CD4-positive, alpha-beta memory T cell (primary cell): Measurements from ENCODE around the gene ATP9A. TPM values are rescaled to one million over a fixed set of nuclear protein-coding genes. Genes with fewer than 3 reads are reported as not detected.

Experiments used
- CTCF ChIA-PET: fragments of 350-600 bp; sonication (Branson Sonifier 250); formaldehyde crosslinking; loops from one replicate; lab custom pipeline; 2021; ENCODE audit warnings: inconsistent platforms; ENCODE audit not compliant: partially characterized antibody; lab: Charles Lee
- POLR2A ChIA-PET: fragments of 350-600 bp; sonication (Branson Sonifier 250); formaldehyde crosslinking; loops from one replicate; lab custom pipeline; 2021; ENCODE audit not compliant: partially characterized antibody; lab: Charles Lee
- DNase-seq, 5 donors: peaks; one replicate each; pipeline versions ENCODE4 v3.0.0 to v3.0.0-alpha.2; 2020 to 2022; ENCODE audit warnings: mixed read lengths in 1 of 5
- H3K27ac ChIP-seq: one replicate; pipeline ENCODE4 v1.7.0; 2013; ENCODE audit warnings: low read depth, low read length
- H3K27me3 ChIP-seq: 2 replicates; pipeline ENCODE4 v1.7.0; 2013; ENCODE audit warnings: mild to moderate bottlenecking, low read length, moderate library complexity; ENCODE audit not compliant: insufficient read depth
- H3K36me3 ChIP-seq: 2 replicates; pipeline ENCODE4 v1.7.0; 2013; ENCODE audit warnings: mild to moderate bottlenecking, low read length, moderate library complexity; ENCODE audit not compliant: insufficient read depth
- H3K4me1 ChIP-seq: 2 replicates; pipeline ENCODE4 v1.7.0; 2013; ENCODE audit warnings: mild to moderate bottlenecking, low read length, moderate library complexity; ENCODE audit not compliant: insufficient read depth
- H3K4me3 ChIP-seq, 2 donors: one replicate each; pipeline ENCODE4 v1.7.0; 2013; ENCODE audit warnings: low read length in 2 of 2, mild to moderate bottlenecking in 1 of 2
- H3K9me3 ChIP-seq, 2 donors: one replicate each; pipeline ENCODE4 v1.7.0; 2013; ENCODE audit warnings: low read length in 2 of 2, control low read depth in 1 of 2; ENCODE audit not compliant: control insufficient read depth in 1 of 2
- H3K27ac Mint-ChIP-seq, 7 donors: one replicate each; pipeline ENCODE4 v1.8.0; 2020 to 2021; ENCODE audit warnings: mixed read lengths in 7 of 7, mild to moderate bottlenecking in 6 of 7, inconsistent platforms in 3 of 7, moderate library complexity in 3 of 7
- H3K27me3 Mint-ChIP-seq, 2 donors: one replicate each; pipeline ENCODE4 v1.8.0; 2020 to 2021; ENCODE audit warnings: mixed read lengths in 2 of 2
- H3K36me3 Mint-ChIP-seq, 2 donors: one replicate each; pipeline ENCODE4 v1.8.0; 2020 to 2021; ENCODE audit warnings: mixed read lengths in 2 of 2, inconsistent platforms in 1 of 2, mild to moderate bottlenecking in 1 of 2
- H3K4me1 Mint-ChIP-seq, 4 donors: one replicate each; pipeline ENCODE4 v1.8.0; 2020 to 2021; ENCODE audit warnings: mixed read lengths in 4 of 4, mild to moderate bottlenecking in 1 of 4
- H3K4me3 Mint-ChIP-seq, 8 donors: one replicate each; pipeline ENCODE4 v1.8.0; 2020 to 2021; ENCODE audit warnings: mixed read lengths in 8 of 8, mild to moderate bottlenecking in 7 of 8, moderate library complexity in 6 of 8, inconsistent platforms in 3 of 8
- H3K9me3 Mint-ChIP-seq, 8 donors: one replicate each; pipeline ENCODE4 v1.8.0; 2020 to 2021; ENCODE audit warnings: mixed read lengths in 8 of 8, mild to moderate bottlenecking in 5 of 8, inconsistent platforms in 3 of 8, moderate library complexity in 1 of 8
- intact Hi-C: fragments of 100-400 bp; cut with micrococcal nuclease; formaldehyde crosslinking; loops from one replicate; pipeline ENCODE4 v1.15.1; 2023
- polyA plus RNA-seq, 2 donors: library from polyadenylated mRNA; unstranded; fragments of 300-500 nt; fragmentation: Illumina TruSeq; gene quantifications; one replicate each; pipeline ENCODE4 v1.2.3, GENCODE V29; 2021
- total RNA-seq, 2 experiments: library from RNA; stranded (reverse); gene quantifications; one replicate each; pipeline ENCODE4 v1.2.3, GENCODE V29; 2021

Gene ATP9A
- total and polyA plus RNA-seq, 4 experiments from 2014 or later = 0.14 to 1.0 (median 0.32) TPM

- DNase-seq = no peak
- no peak overlapping the region for H3K27ac Mint-ChIP-seq
- no peaks in the 10 kb centered on the region for H3K9me3 ChIP-seq
- H3K4me3 Mint-ChIP-seq = no peak overlapping the region
- ChIA-PET CTCF (interaction anchor here (0.6 to 1.8 kb wide), 2 partner anchors 12 to 17 kb away, joined by 3 to 7 read pairs; no protein-coding TSS in a partner anchor), POLR2A (no interaction called here)
- H3K4me3 ChIP-seq = no peak overlapping the region
- H3K9me3 Mint-ChIP-seq = no peaks in the 10 kb centered on the region
- no peaks in the 10 kb centered on the region for H3K36me3 ChIP-seq
- peaks cover 2 to 11% (median 7%) of the 10 kb centered on the region in 4 donors for H3K4me1 Mint-ChIP-seq
- H3K27ac ChIP-seq = no peak overlapping the region
- no peaks in the 10 kb centered on the region for H3K4me1 ChIP-seq
- intact Hi-C loops = no loop called here
- no peaks in the 10 kb centered on the region for H3K36me3 Mint-ChIP-seq
- no peaks in the 10 kb centered on the region for H3K27me3 Mint-ChIP-seq
- H3K27me3 ChIP-seq = no peaks in the 10 kb centered on the region
Measured at GRCh38 chr20:51583499-51583898, 184.7 kb downstream of the ATP9A start.

- no peaks in the 10 kb centered on the region for H3K36me3 ChIP-seq
- Mint-ChIP-seq H3K4me1 (peaks cover 2 to 7% (median 7%) of the 10 kb centered on the region in 4 donors), H3K27ac (no peak overlapping the region), H3K36me3 (no peaks in the 10 kb centered on the region), H3K4me3 (no peak overlapping the region), H3K27me3 (no peaks in the 10 kb centered on the region), H3K9me3 (no peaks in the 10 kb centered on the region)
- no peaks in the 10 kb centered on the region for H3K27me3 ChIP-seq
- POLR2A ChIA-PET = no interaction called here
- no peak overlapping the region for H3K4me3 ChIP-seq
- no peak overlapping the region for H3K27ac ChIP-seq
- CTCF ChIA-PET = interaction anchor here (1.8 kb wide), 1 partner anchor 12 kb away, joined by 7 read pairs; no protein-coding TSS in a partner anchor
- intact Hi-C loops = no loop called here
- no peaks in the 10 kb centered on the region for H3K9me3 ChIP-seq
- DNase-seq = no peak
- no peaks in the 10 kb centered on the region for H3K4me1 ChIP-seq
Measured at GRCh38 chr20:51583073-51583472, 185.1 kb downstream of the ATP9A start.

GRCh38 chr20:51581571-51581970, 186.6 kb downstream of the ATP9A start:
- Mint-ChIP-seq H3K36me3 (no peaks in the 10 kb centered on the region), H3K27ac (peak overlapping the region in 1 of 7 donors; percentile 82), H3K4me1 (peaks cover 2 to 7% (median 7%) of the 10 kb centered on the region in 4 donors), H3K4me3 (no peak overlapping the region), H3K27me3 (no peaks in the 10 kb centered on the region), H3K9me3 (no peaks in the 10 kb centered on the region)
- Histone ChIP-seq H3K9me3 (no peaks in the 10 kb centered on the region), H3K27ac (no peak overlapping the region), H3K4me1 (no peaks in the 10 kb centered on the region), H3K27me3 (no peaks in the 10 kb centered on the region), H3K36me3 (no peaks in the 10 kb centered on the region), H3K4me3 (no peak overlapping the region)
- ChIA-PET POLR2A (no interaction called here), CTCF (no interaction called here)
- intact Hi-C loops = no loop called here
- no peak for DNase-seq

- no peaks in the 10 kb centered on the region for H3K27me3 ChIP-seq
- no peak overlapping the region for H3K27ac ChIP-seq
- DNase-seq = no peak
- Mint-ChIP-seq H3K27ac (no peak overlapping the region), H3K27me3 (no peaks in the 10 kb centered on the region), H3K36me3 (no peaks in the 10 kb centered on the region), H3K9me3 (peaks cover 0 to 2% (median 0%) of the 10 kb centered on the region in 8 donors), H3K4me3 (no peak overlapping the region), H3K4me1 (no peaks in the 10 kb centered on the region)
- H3K4me1 ChIP-seq = no peaks in the 10 kb centered on the region
- H3K36me3 ChIP-seq = no peaks in the 10 kb centered on the region
- POLR2A ChIA-PET = no interaction called here
- intact Hi-C loops = no loop called here
- H3K9me3 ChIP-seq = no peaks in the 10 kb centered on the region
- H3K4me3 ChIP-seq = no peak overlapping the region
- CTCF ChIA-PET = no interaction called here
Measured at GRCh38 chr20:51579137-51579536, 189.1 kb downstream of the ATP9A start.

- DNase-seq = no peak
- Histone ChIP-seq H3K4me3 (no peak overlapping the region), H3K36me3 (no peaks in the 10 kb centered on the region), H3K4me1 (no peaks in the 10 kb centered on the region), H3K9me3 (no peaks in the 10 kb centered on the region), H3K27ac (no peak overlapping the region), H3K27me3 (no peaks in the 10 kb centered on the region)
- intact Hi-C loops = no loop called here
- Mint-ChIP-seq H3K27ac (no peak overlapping the region), H3K36me3 (no peaks in the 10 kb centered on the region), H3K27me3 (no peaks in the 10 kb centered on the region), H3K4me1 (no peaks in the 10 kb centered on the region), H3K4me3 (no peak overlapping the region), H3K9me3 (peaks cover 0 to 2% (median 0%) of the 10 kb centered on the region in 8 donors)
- ChIA-PET POLR2A (no interaction called here), CTCF (no interaction called here)
Measured at GRCh38 chr20:51578145-51578459, 190.1 kb downstream of the ATP9A start.

GRCh38 chr20:51577432-51578144, 190.6 kb downstream of the ATP9A start:
- ChIA-PET POLR2A (no interaction called here), CTCF (interaction anchor here (1.2 kb wide), 1 partner anchor 18 kb away, joined by 3 read pairs; no protein-coding TSS in a partner anchor)
- no peak overlapping the region for H3K27ac ChIP-seq
- H3K9me3 ChIP-seq = no peaks in the 10 kb centered on the region
- Mint-ChIP-seq H3K27me3 (no peaks in the 10 kb centered on the region), H3K36me3 (no peaks in the 10 kb centered on the region), H3K27ac (no peak overlapping the region), H3K4me3 (no peak overlapping the region), H3K4me1 (no peaks in the 10 kb centered on the region), H3K9me3 (peaks cover 0 to 2% (median 0%) of the 10 kb centered on the region in 8 donors)
- no peaks in the 10 kb centered on the region for H3K36me3 ChIP-seq
- intact Hi-C loops = no loop called here
- DNase-seq = no peak
- H3K4me3 ChIP-seq = no peak overlapping the region
- H3K27me3 ChIP-seq = no peaks in the 10 kb centered on the region
- H3K4me1 ChIP-seq = no peaks in the 10 kb centered on the region

GRCh38 chr20:51575486-51575885, 192.7 kb downstream of the ATP9A start:
- no peak overlapping the region for H3K27ac Mint-ChIP-seq
- ChIA-PET CTCF (interaction anchor here (0.6 kb wide), 1 partner anchor 66 kb away, joined by 3 read pairs; no protein-coding TSS in a partner anchor), POLR2A (no interaction called here)
- Histone ChIP-seq H3K27me3 (no peaks in the 10 kb centered on the region), H3K4me1 (no peaks in the 10 kb centered on the region), H3K4me3 (no peak overlapping the region), H3K9me3 (no peaks in the 10 kb centered on the region), H3K36me3 (no peaks in the 10 kb centered on the region), H3K27ac (no peak overlapping the region)
- intact Hi-C loops = no loop called here
- H3K9me3 Mint-ChIP-seq = peaks cover 0 to 2% (median 0%) of the 10 kb centered on the region in 8 donors
- no peaks in the 10 kb centered on the region for H3K4me1 Mint-ChIP-seq
- no peak overlapping the region for H3K4me3 Mint-ChIP-seq
- DNase-seq = no peak
- H3K27me3 Mint-ChIP-seq = no peaks in the 10 kb centered on the region
- no peaks in the 10 kb centered on the region for H3K36me3 Mint-ChIP-seq
